GM06990 (cell line): ENCODE results near the gene SORL1.

Experiments
- DNase-seq: peaks from one replicate; pipeline ENCODE4 v3.0.0-alpha.2; 2011; ENCODE audit not compliant: insufficient read length; ENCODE audit errors: extremely low read depth
- H3K27me3 ChIP-seq: replicated peaks from 2 replicates; pipeline ENCODE4 v1.6.0; 2011; ENCODE audit warnings: low read length; ENCODE audit not compliant: control insufficient read depth, insufficient read depth
- H3K36me3 ChIP-seq: 2 replicates; pipeline ENCODE4 v1.5.1; 2011; ENCODE audit warnings: low read length; ENCODE audit not compliant: control insufficient read depth, insufficient read depth
- H3K4me3 ChIP-seq: replicated peaks from 2 replicates; pipeline ENCODE4 v1.5.1; 2011; ENCODE audit warnings: low read depth, mild to moderate bottlenecking, control low read depth, low read length
- CTCF ChIP-seq: IDR thresholded peaks from 2 replicates; pipeline ENCODE4 v1.5.1; 2011; ENCODE audit warnings: low read length, control low read depth, mild to moderate bottlenecking, inconsistent platforms; ENCODE audit not compliant: insufficient read depth, poor library complexity, severe bottlenecking

The SORL1 gene

GRCh38 chr11:121643479-121644186 is 191.5 kb downstream of the SORL1 start:
- no peak for DNase-seq
- no peak for TF ChIP-seq CTCF
- H3K36me3 ChIP-seq, result no peaks in the 10 kb centered on the region
- H3K27me3 ChIP-seq, result no peaks in the 10 kb centered on the region
- no peak overlapping the region for H3K4me3 ChIP-seq

GRCh38 chr11:121644187-121644512 is 192.0 kb downstream of the SORL1 start:
- H3K4me3 ChIP-seq, result no peak overlapping the region
- no peak for DNase-seq
- H3K27me3 ChIP-seq, result no peaks in the 10 kb centered on the region
- TF ChIP-seq CTCF, result no peak
- H3K36me3 ChIP-seq, result no peaks in the 10 kb centered on the region

DNA sequence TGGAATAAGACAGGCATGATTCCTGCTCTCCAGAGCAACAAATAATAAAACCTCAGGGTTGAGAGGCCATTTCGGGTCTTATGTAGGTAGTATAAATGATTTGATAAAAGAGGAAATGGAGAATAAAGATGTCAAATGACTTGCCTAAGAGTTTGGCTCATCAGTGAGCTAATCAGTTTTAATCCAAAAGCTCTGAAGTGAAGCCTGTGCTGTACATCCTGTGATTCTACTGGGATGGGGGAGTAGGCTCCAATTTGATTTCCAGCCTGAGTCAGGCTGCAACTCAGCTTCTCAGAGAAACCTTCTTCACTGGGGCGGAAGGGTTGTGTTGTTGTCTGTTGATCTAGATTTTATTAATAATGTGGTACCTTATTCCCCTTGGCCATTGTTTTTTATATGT is 192.9 kb downstream of the SORL1 start:
- no peak for DNase-seq
- TF ChIP-seq CTCF, result no peak
- H3K27me3 ChIP-seq, result no peaks in the 10 kb centered on the region
- no peaks in the 10 kb centered on the region for H3K36me3 ChIP-seq
- H3K4me3 ChIP-seq, result no peak overlapping the region

DNA sequence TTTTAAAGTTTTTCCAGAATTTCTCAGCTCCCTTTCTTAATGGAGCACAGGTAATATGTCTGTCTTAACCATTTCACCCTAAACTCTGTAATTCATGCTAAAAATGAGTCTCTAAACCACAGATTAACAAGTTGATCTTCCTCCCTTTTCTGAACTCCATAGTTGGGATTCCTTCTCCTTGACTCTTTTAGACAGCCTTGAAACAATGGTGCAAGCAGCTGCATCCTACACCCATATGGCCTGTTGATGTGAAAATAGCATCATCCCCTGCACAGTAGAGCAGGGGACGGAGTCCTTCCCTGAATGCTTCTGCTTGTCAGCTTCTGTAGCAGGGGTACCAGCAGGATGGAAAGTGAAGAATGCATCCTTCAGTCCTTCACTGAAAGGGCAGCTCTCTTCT is 193.5 kb downstream of the SORL1 start:
- Histone ChIP-seq H3K4me3 (no peak overlapping the region), H3K27me3 (no peaks in the 10 kb centered on the region), H3K36me3 (no peaks in the 10 kb centered on the region)
- DNase-seq, result no peak
- no peak for TF ChIP-seq CTCF

GRCh38 chr11:121648306-121648705 is 196.2 kb downstream of the SORL1 start:
- Histone ChIP-seq H3K4me3 (no peak overlapping the region), H3K27me3 (no peaks in the 10 kb centered on the region), H3K36me3 (no peaks in the 10 kb centered on the region)
- no peak for TF ChIP-seq CTCF
- DNase-seq, result no peak

GRCh38 chr11:121649798-121650197 is 197.7 kb downstream of the SORL1 start:
- no peak for TF ChIP-seq CTCF
- Histone ChIP-seq H3K36me3 (no peaks in the 10 kb centered on the region), H3K4me3 (no peak overlapping the region), H3K27me3 (no peaks in the 10 kb centered on the region)
- DNase-seq, result no peak
